PC-9 (cell line): ENCODE measurements around the gene SGMS1. TPM values are rescaled to one million over a fixed set of nuclear protein-coding genes. Genes with fewer than 3 reads are reported as not detected.
A peak's percentile ranks its signal among the peaks of the same experiment; 100 is the strongest.

Source experiments
- BruUV-seq: library from RNA; stranded (reverse); fragments of 400-500 nt; replicated peaks from 2 replicates; lab custom pipeline; 2021; lab: Mats Ljungman, UMichigan
- CTCF ChIA-PET: fragments of 300-600 bp; sonication (Branson Sonifier 250); formaldehyde crosslinking; loops from one replicate; lab custom pipeline; 2022; ENCODE audit warnings: antibody characterized with exemption; lab: Charles Lee
- POLR2A ChIA-PET: fragments of 300-600 bp; sonication (Branson Sonifier 250); formaldehyde crosslinking; loops from one replicate; lab custom pipeline; 2022; ENCODE audit warnings: antibody characterized with exemption; ENCODE audit not compliant: unreplicated experiment; lab: Charles Lee
- DNase-seq, 2 experiments: peaks; one replicate each; pipeline versions ENCODE4 v3.0.0 to v3.0.0-alpha.2; 2015 to 2022; ENCODE audit warnings: mixed read lengths in 1 of 2
- H2AFZ ChIP-seq: fragments of 200-600 bp; sonication (generic); 2 replicates; pipeline ENCODE4 v1.8.1; 2017; ENCODE audit warnings: antibody characterized with exemption
- H3F3A ChIP-seq: fragments of 200-600 bp; sonication (generic); 2 replicates; pipeline ENCODE4 v1.8.1; 2017; ENCODE audit warnings: antibody characterized with exemption, mild to moderate bottlenecking, low read depth; ENCODE audit not compliant: insufficient read depth
- H3K27ac ChIP-seq: fragments of 200-600 bp; sonication (generic); 2 replicates; pipeline ENCODE4 v1.6.1; 2016; ENCODE audit warnings: mixed run types
- H3K27me3 ChIP-seq: fragments of 200-600 bp; sonication (generic); 2 replicates; pipeline ENCODE4 v1.6.1; 2016; ENCODE audit warnings: low read depth, mixed run types; ENCODE audit not compliant: insufficient read depth
- H3K36me3 ChIP-seq: fragments of 200-600 bp; sonication (generic); 2 replicates; pipeline ENCODE4 v1.6.1; 2016; ENCODE audit warnings: low read depth, mixed run types
- H3K4me1 ChIP-seq: fragments of 200-600 bp; sonication (generic); replicated peaks from 2 replicates; pipeline ENCODE4 v1.6.1; 2016; ENCODE audit warnings: mixed run types; ENCODE audit not compliant: insufficient read depth
- H3K4me2 ChIP-seq: fragments of 200-600 bp; sonication (generic); 2 replicates; pipeline ENCODE4 v1.6.1; 2017; ENCODE audit warnings: mixed run types
- H3K4me3 ChIP-seq: fragments of 200-600 bp; sonication (generic); 2 replicates; pipeline ENCODE4 v1.6.1; 2016; ENCODE audit warnings: mixed run types
- H3K79me2 ChIP-seq: fragments of 200-600 bp; sonication (generic); 2 replicates; pipeline ENCODE4 v1.6.1; 2017; ENCODE audit warnings: low read depth, mixed run types
- H3K9me2 ChIP-seq: fragments of 200-600 bp; sonication (generic); 2 replicates; pipeline ENCODE4 v1.8.1; 2017; ENCODE audit warnings: mild to moderate bottlenecking; ENCODE audit not compliant: insufficient read depth
- H3K9me3 ChIP-seq: fragments of 200-600 bp; sonication (generic); 2 replicates; pipeline ENCODE4 v1.8.1; 2016; ENCODE audit warnings: low read depth; ENCODE audit not compliant: insufficient read depth
- H4K20me1 ChIP-seq: fragments of 200-600 bp; sonication (generic); 2 replicates; pipeline ENCODE4 v1.8.1; 2017; ENCODE audit not compliant: insufficient read depth
- EZH2 ChIP-seq: fragments of 200-600 bp; sonication (generic); IDR thresholded peaks from 2 replicates; pipeline ENCODE4 v1.8.0; 2017; ENCODE audit warnings: antibody characterized with exemption, low read depth
- intact Hi-C: fragments of 100-400 bp; cut with micrococcal nuclease; formaldehyde crosslinking; loops from one replicate; pipeline ENCODE4 v1.10.0; 2022; ENCODE audit not compliant: unreplicated experiment
- total RNA-seq: library from RNA; stranded (reverse); gene quantifications from 2 replicates; pipeline ENCODE4 v1.2.3, GENCODE V29; 2021
- TF ChIP-seq, protein P1 (sequence below): fragments of 200-600 bp; sonication (generic); conservative IDR thresholded peaks from 2 replicates; pipeline ENCODE4 v1.6.1; 2017; ENCODE audit warnings: mixed run types, antibody characterized with exemption, mild to moderate bottlenecking, moderate library complexity

The SGMS1 gene
- total RNA-seq, 1 experiment from 2014 or later: 35.0 TPM

- Histone ChIP-seq H3K9me3 (no peaks in the 10 kb centered on the region), H2AFZ (no peak overlapping the region), H4K20me1 (no peaks in the 10 kb centered on the region), H3K9me2 (no peaks in the 10 kb centered on the region), H3K79me2 (peaks cover 68% of the 10 kb centered on the region), H3K27ac (peak overlapping the region; percentile 12; the same call in 1 of the 2 replicates), H3K36me3 (no peaks in the 10 kb centered on the region), H3K4me3 (no peak overlapping the region), H3K4me1 (peaks cover 82% of the 10 kb centered on the region), H3K4me2 (peak overlapping the region; percentile 49), H3F3A (peaks cover 20% of the 10 kb centered on the region), H3K27me3 (no peaks in the 10 kb centered on the region)
- TF ChIP-seq EZH2: no peak
- TF ChIP-seq, protein P1, sequence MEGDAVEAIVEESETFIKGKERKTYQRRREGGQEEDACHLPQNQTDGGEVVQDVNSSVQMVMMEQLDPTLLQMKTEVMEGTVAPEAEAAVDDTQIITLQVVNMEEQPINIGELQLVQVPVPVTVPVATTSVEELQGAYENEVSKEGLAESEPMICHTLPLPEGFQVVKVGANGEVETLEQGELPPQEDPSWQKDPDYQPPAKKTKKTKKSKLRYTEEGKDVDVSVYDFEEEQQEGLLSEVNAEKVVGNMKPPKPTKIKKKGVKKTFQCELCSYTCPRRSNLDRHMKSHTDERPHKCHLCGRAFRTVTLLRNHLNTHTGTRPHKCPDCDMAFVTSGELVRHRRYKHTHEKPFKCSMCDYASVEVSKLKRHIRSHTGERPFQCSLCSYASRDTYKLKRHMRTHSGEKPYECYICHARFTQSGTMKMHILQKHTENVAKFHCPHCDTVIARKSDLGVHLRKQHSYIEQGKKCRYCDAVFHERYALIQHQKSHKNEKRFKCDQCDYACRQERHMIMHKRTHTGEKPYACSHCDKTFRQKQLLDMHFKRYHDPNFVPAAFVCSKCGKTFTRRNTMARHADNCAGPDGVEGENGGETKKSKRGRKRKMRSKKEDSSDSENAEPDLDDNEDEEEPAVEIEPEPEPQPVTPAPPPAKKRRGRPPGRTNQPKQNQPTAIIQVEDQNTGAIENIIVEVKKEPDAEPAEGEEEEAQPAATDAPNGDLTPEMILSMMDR: no peak
- no peak for DNase-seq
- ChIA-PET POLR2A (no interaction called here), CTCF (no interaction called here)
- BruUV-seq: no TSS peak
- intact Hi-C loops: no loop called here
These were observed 48.1 kb downstream of the SGMS1 start for GRCh38 chr10:50575477-50576244.

- no peaks in the 10 kb centered on the region for H3K9me2 ChIP-seq
- no peaks in the 10 kb centered on the region for H3K27me3 ChIP-seq
- ChIA-PET CTCF (no interaction called here), POLR2A (no interaction called here)
- no peak for TF ChIP-seq EZH2
- TF ChIP-seq, protein P1: no peak
- H3K27ac ChIP-seq: no peak overlapping the region
- no peak for DNase-seq
- intact Hi-C loops: no loop called here
- no peak overlapping the region for H3K4me3 ChIP-seq
- no peaks in the 10 kb centered on the region for H4K20me1 ChIP-seq
- H3K4me1 ChIP-seq: peaks cover 75% of the 10 kb centered on the region
- H3F3A ChIP-seq: peaks cover 15% of the 10 kb centered on the region
- H3K9me3 ChIP-seq: no peaks in the 10 kb centered on the region
- H3K4me2 ChIP-seq: no peak overlapping the region
- H3K36me3 ChIP-seq: no peaks in the 10 kb centered on the region
- no peak overlapping the region for H2AFZ ChIP-seq
- BruUV-seq: no TSS peak
- H3K79me2 ChIP-seq: peaks cover 76% of the 10 kb centered on the region
These were observed 48.8 kb downstream of the SGMS1 start for GRCh38 chr10:50574931-50575330.

DNA sequence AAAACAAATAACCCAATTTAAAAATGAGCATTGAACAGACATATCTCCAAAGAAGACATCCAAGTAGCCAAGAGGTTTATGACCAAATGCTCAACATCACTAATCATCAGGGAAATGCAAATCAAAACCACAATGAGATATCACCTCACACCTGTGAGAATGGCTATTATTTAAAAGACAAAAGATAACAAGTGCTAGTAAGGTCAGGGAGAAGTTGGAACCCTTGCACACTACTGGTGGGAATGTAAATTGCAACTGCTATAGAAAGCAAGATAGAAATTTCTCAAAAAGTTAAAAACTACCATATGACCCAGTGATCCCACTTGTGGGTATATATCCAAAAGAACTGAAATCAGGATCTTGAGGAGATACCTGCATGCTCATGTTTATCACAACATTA, 49.5 kb downstream of the SGMS1 start:
- Histone ChIP-seq H4K20me1 (no peaks in the 10 kb centered on the region), H3K4me1 (peaks cover 68% of the 10 kb centered on the region), H3K36me3 (no peaks in the 10 kb centered on the region), H2AFZ (no peak overlapping the region), H3K9me2 (no peaks in the 10 kb centered on the region), H3K79me2 (peaks cover 74% of the 10 kb centered on the region), H3K4me2 (no peak overlapping the region), H3K9me3 (no peaks in the 10 kb centered on the region), H3F3A (peaks cover 8% of the 10 kb centered on the region), H3K4me3 (no peak overlapping the region), H3K27me3 (no peaks in the 10 kb centered on the region), H3K27ac (no peak overlapping the region)
- no peak for TF ChIP-seq EZH2
- TF ChIP-seq, protein P1: peak; percentile 48; the same call in 1 of the 2 replicates
- no peak for DNase-seq
- BruUV-seq: no TSS peak
- intact Hi-C loops: no loop called here
- POLR2A ChIA-PET: no interaction called here
- CTCF ChIA-PET: no interaction called here
